ENCODE measurements around the gene TMPRSS2. TPM values are rescaled to one million over a fixed set of nuclear protein-coding genes. Genes with fewer than 3 reads are reported as not detected.

The TMPRSS2 gene
- total RNA-seq, 3 donors from 2014 or later = 32.1 to 56.6 TPM; not detected in 1

DNA sequence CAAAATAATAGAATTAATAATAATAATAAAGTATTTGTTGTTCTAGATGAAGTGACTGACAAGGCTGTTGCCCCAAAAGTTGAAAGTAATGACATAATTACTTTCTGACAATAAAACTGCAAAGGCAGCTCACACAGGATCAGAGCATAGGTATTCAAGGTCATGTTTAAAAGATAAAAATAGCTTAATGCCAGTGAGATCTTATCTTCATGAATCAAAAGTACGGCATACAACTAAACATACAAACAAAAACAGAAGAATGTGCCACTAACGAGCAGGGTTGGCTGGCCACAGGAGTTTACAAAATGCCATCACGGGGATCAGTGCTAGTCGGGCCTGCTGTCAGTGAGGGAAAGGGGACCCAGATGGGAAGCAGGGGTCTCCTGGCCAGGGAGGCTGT is 22.4 kb upstream of the TMPRSS2 start:
- Histone ChIP-seq H3K9me3 (no peaks in the 10 kb centered on the region), H3K27me3 (no peaks in the 10 kb centered on the region), H3K27ac (no peak overlapping the region), H3K4me3 (no peak overlapping the region), H3K36me3 (no peaks in the 10 kb centered on the region), H3K4me1 (no peaks in the 10 kb centered on the region)
- TF ChIP-seq POLR2AphosphoS5 (IDR thresholded peaks at IDR 0.05) (no peak), POLR2A (IDR thresholded peaks at IDR 0.05) (no peak), CTCF (IDR thresholded peaks at IDR 0.05) (no peak)
- intact Hi-C loops (cut with DNase I; ENCODE audit: low total_unique reads) = no loop called here
- DNase-seq (ENCODE audit: low spot score in 2 of 2) = no peak

GRCh38 chr21:41529769-41530168 is 21.8 kb upstream of the TMPRSS2 start:
- Histone ChIP-seq H3K36me3 (no peaks in the 10 kb centered on the region), H3K9me3 (no peaks in the 10 kb centered on the region), H3K4me1 (no peaks in the 10 kb centered on the region), H3K27ac (no peak overlapping the region), H3K27me3 (no peaks in the 10 kb centered on the region), H3K4me3 (no peak overlapping the region)
- DNase-seq (ENCODE audit: low spot score in 2 of 2) = no peak
- TF ChIP-seq CTCF (IDR thresholded peaks at IDR 0.05) (no peak), POLR2AphosphoS5 (IDR thresholded peaks at IDR 0.05) (no peak), POLR2A (IDR thresholded peaks at IDR 0.05) (no peak)
- intact Hi-C loops (cut with DNase I; ENCODE audit: low total_unique reads) = loop anchor here (10.0 kb wide), 1 partner anchor 55 kb away; no protein-coding TSS in a partner anchor

DNA sequence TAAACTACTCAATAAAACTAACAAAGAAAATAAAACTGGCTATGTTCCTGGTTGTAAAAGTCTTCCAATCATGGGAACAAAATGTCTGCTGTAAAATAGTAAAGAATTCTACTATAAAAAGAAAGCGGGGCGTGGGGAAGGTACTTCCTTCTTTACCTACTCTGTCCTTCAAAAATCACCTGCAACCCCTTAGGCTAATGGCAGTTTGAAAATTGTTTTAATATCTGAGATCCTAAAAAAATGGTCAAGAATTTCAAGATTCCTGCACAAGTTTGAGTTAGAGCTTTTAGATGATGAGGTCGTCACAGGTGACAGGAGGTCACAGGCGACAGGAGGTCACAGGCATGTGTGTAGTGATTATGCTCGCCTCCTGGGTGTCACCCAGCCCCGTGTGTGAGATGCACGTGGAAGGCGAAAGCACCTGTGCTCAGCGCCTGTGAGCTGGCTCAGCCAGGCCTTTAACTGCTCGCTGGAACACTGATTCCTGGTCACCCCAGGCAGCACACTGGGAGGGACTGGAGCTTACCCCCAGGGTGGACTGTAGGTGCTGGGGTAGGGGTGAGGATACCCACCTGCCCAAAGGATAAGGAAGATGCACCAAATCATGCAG is 18.6 kb upstream of the TMPRSS2 start:
- no peaks in the 10 kb centered on the region for H3K36me3 ChIP-seq
- no peaks in the 10 kb centered on the region for H3K4me1 ChIP-seq
- H3K4me3 ChIP-seq = no peak overlapping the region
- H3K27me3 ChIP-seq = no peaks in the 10 kb centered on the region
- intact Hi-C loops (cut with DNase I; ENCODE audit: low total_unique reads) = loop anchor here (10.0 kb wide), 1 partner anchor 58 kb away; no protein-coding TSS in a partner anchor
- TF ChIP-seq CTCF (IDR thresholded peaks at IDR 0.05) (no peak), POLR2AphosphoS5 (IDR thresholded peaks at IDR 0.05) (no peak), POLR2A (IDR thresholded peaks at IDR 0.05) (no peak)
- H3K27ac ChIP-seq = no peak overlapping the region
- H3K9me3 ChIP-seq = no peaks in the 10 kb centered on the region
- DNase-seq (ENCODE audit: low spot score in 2 of 2) = no peak

DNA sequence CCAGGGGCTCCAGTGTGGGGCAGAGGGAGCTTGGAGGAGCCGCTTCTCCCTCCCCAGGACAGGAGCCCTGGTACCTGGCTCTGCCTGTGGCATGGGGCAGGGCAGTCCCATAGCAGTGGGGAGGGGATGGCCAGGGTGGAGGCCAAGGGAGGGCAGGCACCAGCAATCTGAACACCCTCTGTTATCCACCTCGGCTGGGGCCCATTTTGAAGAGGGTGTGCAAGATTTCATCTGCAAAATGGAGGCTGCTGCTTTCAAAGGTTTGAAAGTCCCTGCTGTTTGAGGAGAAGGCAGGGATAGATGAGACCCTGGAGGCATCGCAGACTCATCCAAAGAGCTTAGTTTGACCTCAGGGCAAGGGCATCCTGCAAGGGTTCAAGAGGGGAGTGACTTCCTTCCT is 15.2 kb upstream of the TMPRSS2 start:
- Histone ChIP-seq H3K4me1 (no peaks in the 10 kb centered on the region), H3K27me3 (no peaks in the 10 kb centered on the region), H3K4me3 (no peak overlapping the region), H3K36me3 (no peaks in the 10 kb centered on the region), H3K27ac (no peak overlapping the region), H3K9me3 (no peaks in the 10 kb centered on the region)
- DNase-seq (ENCODE audit: low spot score in 2 of 2) = no peak
- intact Hi-C loops (cut with DNase I; ENCODE audit: low total_unique reads) = loop anchor here (10.0 kb wide), 1 partner anchor 62 kb away; no protein-coding TSS in a partner anchor
- TF ChIP-seq CTCF (IDR thresholded peaks at IDR 0.05) = no peak
- no peak for TF ChIP-seq POLR2A (IDR thresholded peaks at IDR 0.05)
- TF ChIP-seq POLR2AphosphoS5 (IDR thresholded peaks at IDR 0.05) = no peak

DNA sequence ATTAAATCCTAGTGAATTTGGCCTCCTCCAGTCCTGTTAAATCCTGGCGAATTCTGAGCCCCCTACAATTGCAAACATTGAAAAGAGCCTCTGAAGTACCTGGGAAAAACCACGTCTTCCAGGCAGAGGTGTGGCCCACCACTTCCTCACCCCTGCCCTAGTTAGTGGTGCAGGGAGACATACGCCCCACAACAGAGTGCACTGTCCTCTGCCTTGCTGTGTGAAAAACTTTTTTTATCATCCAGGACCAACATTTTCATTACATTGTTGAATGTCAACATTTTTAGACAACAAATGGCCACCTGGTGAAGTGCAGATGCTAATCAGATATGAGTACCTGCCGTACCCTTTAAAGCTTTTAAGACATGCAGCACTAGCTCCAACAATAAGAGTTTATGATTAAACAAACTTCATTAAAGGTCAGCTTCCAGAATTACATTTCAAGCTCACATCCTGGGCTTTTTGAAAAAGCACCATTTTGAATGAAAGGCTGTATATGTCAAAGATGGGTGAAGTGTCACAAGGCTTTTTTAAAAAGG is 13.6 kb upstream of the TMPRSS2 start:
- TF ChIP-seq CTCF (IDR thresholded peaks at IDR 0.05) = no peak
- TF ChIP-seq POLR2AphosphoS5 (IDR thresholded peaks at IDR 0.05) = no peak
- TF ChIP-seq POLR2A (IDR thresholded peaks at IDR 0.05) = no peak
- H3K9me3 ChIP-seq = no peaks in the 10 kb centered on the region
- no peaks in the 10 kb centered on the region for H3K4me1 ChIP-seq
- intact Hi-C loops (cut with DNase I; ENCODE audit: low total_unique reads) = loop anchor here (10.0 kb wide), 1 partner anchor 63 kb away; no protein-coding TSS in a partner anchor
- H3K27ac ChIP-seq = no peak overlapping the region
- H3K36me3 ChIP-seq = no peaks in the 10 kb centered on the region
- no peak overlapping the region for H3K4me3 ChIP-seq
- no peak for DNase-seq (ENCODE audit: low spot score in 2 of 2)
- H3K27me3 ChIP-seq = no peaks in the 10 kb centered on the region

Data from breast epithelium (tissue), 4 donors.